HepG2 (cell line): ENCODE measurements around the gene RMND5A. TPM values are rescaled to one million over a fixed set of nuclear protein-coding genes. Genes with fewer than 3 reads are reported as not detected.

ENCODE experiments used
- CENPT ChIP-seq: sonication (generic); formaldehyde crosslinking; IDR thresholded peaks from 2 replicates; pipeline ENCODE4 v1.8.0; 2022; ENCODE audit warnings: low read depth, mild to moderate bottlenecking, moderate library complexity, missing genetic modification reagents
- ETV5 ChIP-seq: IDR thresholded peaks from 2 replicates; pipeline ENCODE4 v1.6.1; 2018; ENCODE audit warnings: missing biosample characterization, missing genetic modification reagents, inconsistent platforms, borderline replicate concordance
- FOXK1 ChIP-seq: sonication (generic); formaldehyde crosslinking; IDR thresholded peaks from 2 replicates; pipeline ENCODE4 v1.4.0; 2020; ENCODE audit warnings: low read depth, missing genetic modification reagents, borderline replicate concordance
- HES4 ChIP-seq: sonication (generic); formaldehyde crosslinking; IDR thresholded peaks from 2 replicates; pipeline ENCODE4 v1.9.0; 2021; ENCODE audit warnings: mild to moderate bottlenecking, missing genetic modification reagents, borderline replicate concordance
- MAFG ChIP-seq: sonication (generic); formaldehyde crosslinking; IDR thresholded peaks from 2 replicates; pipeline ENCODE4 v1.5.1; 2020; ENCODE audit warnings: mild to moderate bottlenecking, missing genetic modification reagents
- MIER3 ChIP-seq: IDR thresholded peaks from 2 replicates; pipeline ENCODE4 v1.6.1; 2016; ENCODE audit warnings: missing compliant biosample characterization, borderline replicate concordance
- MXD4 ChIP-seq: IDR thresholded peaks from 2 replicates; pipeline ENCODE4 v1.6.1; 2016; ENCODE audit warnings: mild to moderate bottlenecking, missing biosample characterization, missing genetic modification reagents
- PRMT3 ChIP-seq: sonication (generic); formaldehyde crosslinking; IDR thresholded peaks from 2 replicates; pipeline ENCODE4 v1.8.1; 2022; ENCODE audit warnings: low read depth, mild to moderate bottlenecking, moderate library complexity, missing genetic modification reagents, borderline replicate concordance
- SMYD3 ChIP-seq: sonication (generic); formaldehyde crosslinking; IDR thresholded peaks from 2 replicates; pipeline ENCODE4 v1.8.1; 2023; ENCODE audit warnings: mild to moderate bottlenecking, missing genetic modification reagents
- SP1 ChIP-seq, 2 experiments: fragments of 450-650 bp in 1 of 2; sonication (generic) in 1 of 2; formaldehyde crosslinking in 1 of 2; IDR thresholded peaks; 2 replicates each; pipeline versions ENCODE4 v1.4.0 to v1.6.1; 2016 to 2020; ENCODE audit warnings: missing genetic modification reagents in 1 of 2
- TAF15 ChIP-seq: fragments of 200-400 bp; formaldehyde crosslinking; IDR thresholded peaks from one replicate; pipeline ENCODE4 v1.6.1; 2018; ENCODE audit warnings: mild to moderate bottlenecking, low read depth, low read length; ENCODE audit not compliant: poor library complexity, severe bottlenecking
- TBX2 ChIP-seq: sonication (generic); formaldehyde crosslinking; IDR thresholded peaks from 2 replicates; pipeline ENCODE4 v1.5.0; 2020; ENCODE audit warnings: missing genetic modification reagents, mild to moderate bottlenecking, borderline replicate concordance
- ZKSCAN1 ChIP-seq: fragments of 150-350 bp; IDR thresholded peaks from 2 replicates; pipeline ENCODE4 v1.6.1; 2014; ENCODE audit warnings: low read length
- ZNF543 ChIP-seq: sonication (generic); formaldehyde crosslinking; IDR thresholded peaks from 2 replicates; pipeline ENCODE4 v1.4.0; 2020; ENCODE audit warnings: mild to moderate bottlenecking, missing genetic modification reagents
- ZNF552 ChIP-seq: sonication (generic); formaldehyde crosslinking; IDR thresholded peaks from 2 replicates; pipeline ENCODE4 v1.9.0; 2022; ENCODE audit warnings: missing genetic modification reagents, mild to moderate bottlenecking, borderline replicate concordance
- polyA plus RNA-seq, 8 experiments: library from polyadenylated mRNA; depleted of rRNA in 3 of 8; stranded (reverse) in 7 of 8; unstranded in 1 of 8; fragments of >200 nt; fragmentation: Illumina TruSeq in 4 of 8; extraction: Trizol in 4 of 8; gene quantifications; 2 replicates each; pipeline versions ENCODE4 v1.2.1 to v1.2.3, GENCODE V29; 2011 to 2016; ENCODE audit warnings: low read depth in 4 of 8, missing spikeins in 1 of 8, mixed read lengths in 1 of 8; ENCODE audit not compliant: insufficient read depth in 1 of 8
- total RNA-seq, 5 experiments: library from RNA; depleted of rRNA; stranded (reverse); fragments of >200 nt; fragmentation: Illumina TruSeq; extraction: Trizol; gene quantifications; 2 replicates each; pipeline ENCODE4 v1.2.3, GENCODE V29; 2016; ENCODE audit warnings: low read depth in 1 of 5
- TF ChIP-seq, protein P1 (sequence below): sonication (generic); formaldehyde crosslinking; IDR thresholded peaks from 2 replicates; pipeline ENCODE4 v1.8.0; 2022; ENCODE audit warnings: missing genetic modification reagents, mild to moderate bottlenecking, borderline replicate concordance
- TF ChIP-seq, protein P2 (sequence below): sonication (generic); formaldehyde crosslinking; IDR thresholded peaks from 2 replicates; pipeline ENCODE4 v1.8.1; 2023; ENCODE audit warnings: mild to moderate bottlenecking, missing genetic modification reagents, borderline replicate concordance
- TF ChIP-seq, protein P3 (sequence below): IDR thresholded peaks from 2 replicates; pipeline ENCODE4 v1.6.1; 2016; ENCODE audit warnings: low read depth, missing genetic modification reagents, missing compliant biosample characterization
- TF ChIP-seq, protein P4 (sequence below): sonication (generic); formaldehyde crosslinking; IDR thresholded peaks from 2 replicates; pipeline ENCODE4 v1.4.0; 2020; ENCODE audit warnings: mild to moderate bottlenecking, missing genetic modification reagents
- TF ChIP-seq, protein P5 (sequence below): fragments of 450-650 bp; IDR thresholded peaks from 2 replicates; pipeline ENCODE4 v1.6.1; 2016

Gene RMND5A
- total and polyA plus RNA-seq, 2 of the 13 experiments (the other 11 are each of a cell fraction or from before 2014, with no cell fraction given): 31.0 to 66.4 TPM

DNA sequence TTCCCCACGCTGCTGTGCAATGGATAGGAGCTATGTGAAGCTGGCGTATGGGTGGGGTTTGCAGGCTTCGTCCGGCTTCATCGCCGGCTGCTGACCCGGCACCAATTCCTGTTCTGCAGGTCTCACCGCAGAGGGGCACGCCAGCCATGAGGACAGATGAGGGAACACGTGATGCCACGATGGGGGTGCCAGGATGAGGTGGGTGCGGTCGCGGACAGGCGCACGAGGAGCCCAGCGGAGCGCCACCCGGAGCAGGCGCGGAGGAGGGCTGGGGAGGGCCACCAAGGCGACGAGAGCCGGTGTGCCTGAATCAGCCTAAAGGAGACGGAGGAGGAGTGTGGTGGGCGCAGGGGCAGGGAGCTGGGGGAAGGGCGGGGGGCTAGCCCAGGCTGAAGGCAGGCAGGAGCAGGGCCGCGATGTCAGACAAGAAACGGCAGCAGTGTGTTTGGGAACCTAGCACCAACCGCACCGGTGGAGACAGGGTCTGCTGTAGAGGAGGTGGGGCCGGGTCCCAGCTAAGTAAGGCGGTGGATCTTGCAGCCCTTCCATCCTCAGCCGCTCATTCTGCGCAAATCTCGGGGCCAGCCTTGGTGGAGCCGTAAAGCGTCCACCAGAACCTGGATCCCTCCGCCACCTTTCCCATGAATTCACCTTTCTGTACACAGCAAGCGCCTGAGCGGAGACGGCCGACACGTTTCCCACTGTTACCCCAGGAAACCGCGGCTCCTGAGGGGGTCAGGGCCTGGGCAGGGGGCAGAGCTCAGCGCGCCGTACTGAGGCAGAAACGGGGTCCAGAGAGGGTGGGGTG, 87.6 kb downstream of the RMND5A start (continued):
- no peak; the same call in 1 of the 2 replicates for TF ChIP-seq FOXK1 (CRISPR knock-in tag)
- TF ChIP-seq, protein P1, sequence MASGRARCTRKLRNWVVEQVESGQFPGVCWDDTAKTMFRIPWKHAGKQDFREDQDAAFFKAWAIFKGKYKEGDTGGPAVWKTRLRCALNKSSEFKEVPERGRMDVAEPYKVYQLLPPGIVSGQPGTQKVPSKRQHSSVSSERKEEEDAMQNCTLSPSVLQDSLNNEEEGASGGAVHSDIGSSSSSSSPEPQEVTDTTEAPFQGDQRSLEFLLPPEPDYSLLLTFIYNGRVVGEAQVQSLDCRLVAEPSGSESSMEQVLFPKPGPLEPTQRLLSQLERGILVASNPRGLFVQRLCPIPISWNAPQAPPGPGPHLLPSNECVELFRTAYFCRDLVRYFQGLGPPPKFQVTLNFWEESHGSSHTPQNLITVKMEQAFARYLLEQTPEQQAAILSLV (CRISPR knock-in tag): peak; percentile 53; the same call in 1 of the 2 replicates
- TF ChIP-seq ETV5: no peak
- peak; percentile 64 for TF ChIP-seq HES4 (CRISPR knock-in tag)
- no peak for TF ChIP-seq ZNF552 (CRISPR knock-in tag)
- no peak for TF ChIP-seq PRMT3 (CRISPR knock-in tag)
- TF ChIP-seq CENPT (CRISPR knock-in tag): 0 out of 2 replicates have a peak, but pooled peaks have one; percentile 62
- no peak for TF ChIP-seq MAFG (CRISPR knock-in tag)
- no peak for TF ChIP-seq SMYD3 (CRISPR knock-in tag)
- no peak for TF ChIP-seq MIER3 (CRISPR knock-in tag)
- peak; percentile 54; the same call in 1 of the 2 replicates for TF ChIP-seq TBX2 (CRISPR knock-in tag)
- TF ChIP-seq, protein P2, sequence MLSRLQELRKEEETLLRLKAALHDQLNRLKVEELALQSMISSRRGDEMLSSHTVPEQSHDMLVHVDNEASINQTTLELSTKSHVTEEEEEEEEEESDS (CRISPR knock-in tag): no peak
- TF ChIP-seq ZKSCAN1: no peak
- peak; percentile 54 for TF ChIP-seq ZNF543 (CRISPR knock-in tag)
- TF ChIP-seq MXD4 (CRISPR knock-in tag): peak; percentile 56
- TF ChIP-seq, protein P3, sequence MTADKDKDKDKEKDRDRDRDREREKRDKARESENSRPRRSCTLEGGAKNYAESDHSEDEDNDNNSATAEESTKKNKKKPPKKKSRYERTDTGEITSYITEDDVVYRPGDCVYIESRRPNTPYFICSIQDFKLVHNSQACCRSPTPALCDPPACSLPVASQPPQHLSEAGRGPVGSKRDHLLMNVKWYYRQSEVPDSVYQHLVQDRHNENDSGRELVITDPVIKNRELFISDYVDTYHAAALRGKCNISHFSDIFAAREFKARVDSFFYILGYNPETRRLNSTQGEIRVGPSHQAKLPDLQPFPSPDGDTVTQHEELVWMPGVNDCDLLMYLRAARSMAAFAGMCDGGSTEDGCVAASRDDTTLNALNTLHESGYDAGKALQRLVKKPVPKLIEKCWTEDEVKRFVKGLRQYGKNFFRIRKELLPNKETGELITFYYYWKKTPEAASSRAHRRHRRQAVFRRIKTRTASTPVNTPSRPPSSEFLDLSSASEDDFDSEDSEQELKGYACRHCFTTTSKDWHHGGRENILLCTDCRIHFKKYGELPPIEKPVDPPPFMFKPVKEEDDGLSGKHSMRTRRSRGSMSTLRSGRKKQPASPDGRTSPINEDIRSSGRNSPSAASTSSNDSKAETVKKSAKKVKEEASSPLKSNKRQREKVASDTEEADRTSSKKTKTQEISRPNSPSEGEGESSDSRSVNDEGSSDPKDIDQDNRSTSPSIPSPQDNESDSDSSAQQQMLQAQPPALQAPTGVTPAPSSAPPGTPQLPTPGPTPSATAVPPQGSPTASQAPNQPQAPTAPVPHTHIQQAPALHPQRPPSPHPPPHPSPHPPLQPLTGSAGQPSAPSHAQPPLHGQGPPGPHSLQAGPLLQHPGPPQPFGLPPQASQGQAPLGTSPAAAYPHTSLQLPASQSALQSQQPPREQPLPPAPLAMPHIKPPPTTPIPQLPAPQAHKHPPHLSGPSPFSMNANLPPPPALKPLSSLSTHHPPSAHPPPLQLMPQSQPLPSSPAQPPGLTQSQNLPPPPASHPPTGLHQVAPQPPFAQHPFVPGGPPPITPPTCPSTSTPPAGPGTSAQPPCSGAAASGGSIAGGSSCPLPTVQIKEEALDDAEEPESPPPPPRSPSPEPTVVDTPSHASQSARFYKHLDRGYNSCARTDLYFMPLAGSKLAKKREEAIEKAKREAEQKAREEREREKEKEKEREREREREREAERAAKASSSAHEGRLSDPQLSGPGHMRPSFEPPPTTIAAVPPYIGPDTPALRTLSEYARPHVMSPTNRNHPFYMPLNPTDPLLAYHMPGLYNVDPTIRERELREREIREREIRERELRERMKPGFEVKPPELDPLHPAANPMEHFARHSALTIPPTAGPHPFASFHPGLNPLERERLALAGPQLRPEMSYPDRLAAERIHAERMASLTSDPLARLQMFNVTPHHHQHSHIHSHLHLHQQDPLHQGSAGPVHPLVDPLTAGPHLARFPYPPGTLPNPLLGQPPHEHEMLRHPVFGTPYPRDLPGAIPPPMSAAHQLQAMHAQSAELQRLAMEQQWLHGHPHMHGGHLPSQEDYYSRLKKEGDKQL (CRISPR knock-in tag): no peak
- TF ChIP-seq, protein P4, sequence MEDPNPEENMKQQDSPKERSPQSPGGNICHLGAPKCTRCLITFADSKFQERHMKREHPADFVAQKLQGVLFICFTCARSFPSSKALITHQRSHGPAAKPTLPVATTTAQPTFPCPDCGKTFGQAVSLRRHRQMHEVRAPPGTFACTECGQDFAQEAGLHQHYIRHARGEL: no peak
- TF ChIP-seq TAF15: no peak
- no peak for TF ChIP-seq SP1 (IDR thresholded peaks at IDR 0.05)
- no peak for TF ChIP-seq SP1 (CRISPR knock-in tag; IDR thresholded peaks at IDR 0.05)
- TF ChIP-seq, protein P5, sequence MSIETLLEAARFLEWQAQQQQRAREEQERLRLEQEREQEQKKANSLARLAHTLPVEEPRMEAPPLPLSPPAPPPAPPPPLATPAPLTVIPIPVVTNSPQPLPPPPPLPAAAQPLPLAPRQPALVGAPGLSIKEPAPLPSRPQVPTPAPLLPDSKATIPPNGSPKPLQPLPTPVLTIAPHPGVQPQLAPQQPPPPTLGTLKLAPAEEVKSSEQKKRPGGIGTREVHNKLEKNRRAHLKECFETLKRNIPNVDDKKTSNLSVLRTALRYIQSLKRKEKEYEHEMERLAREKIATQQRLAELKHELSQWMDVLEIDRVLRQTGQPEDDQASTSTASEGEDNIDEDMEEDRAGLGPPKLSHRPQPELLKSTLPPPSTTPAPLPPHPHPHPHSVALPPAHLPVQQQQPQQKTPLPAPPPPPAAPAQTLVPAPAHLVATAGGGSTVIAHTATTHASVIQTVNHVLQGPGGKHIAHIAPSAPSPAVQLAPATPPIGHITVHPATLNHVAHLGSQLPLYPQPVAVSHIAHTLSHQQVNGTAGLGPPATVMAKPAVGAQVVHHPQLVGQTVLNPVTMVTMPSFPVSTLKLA: peak; percentile 75
